Stimulated activated CD8-positive, alpha-beta memory T cell treated with anti-CD3 and anti-CD28 coated beads, Interleukin-15, amount 100 ng/mL, for 1 hour (primary cell): ENCODE results near the gene PNPLA8.
"Not testable (repeated sequence)": the region's sequence is repeated elsewhere in the genome, so short reads cannot be mapped to it uniquely, and the experiment has no call there.

Experiments
- DNase-seq: peaks from one replicate; pipeline ENCODE4 v3.0.0-alpha.2; 2020; ENCODE audit warnings: low read depth

PNPLA8 gene

GRCh38 chr7:108528183-108528712 lies 2.3 kb upstream of the PNPLA8 start:
- no peak for DNase-seq

DNA sequence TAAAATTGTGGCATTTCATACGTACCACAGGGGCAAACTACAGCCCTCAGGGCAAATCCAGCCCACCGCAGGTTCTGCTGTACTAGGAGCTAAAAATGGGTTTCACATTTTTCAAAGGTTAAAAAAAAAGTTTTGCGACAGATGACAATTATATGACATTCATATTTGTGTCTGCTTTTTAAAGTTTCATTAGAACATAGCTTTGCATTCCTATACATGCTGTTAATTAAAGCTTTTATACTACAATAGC lies 758 bp upstream of the PNPLA8 start:
- DNase-seq, result no peak

- DNase-seq, result no peak
Observed at GRCh38 chr7:108525327-108525984, 479 bp downstream of the PNPLA8 start.

GRCh38 chr7:108522780-108523179 lies 3.2 kb downstream of the PNPLA8 start:
- no peak for DNase-seq

DNA sequence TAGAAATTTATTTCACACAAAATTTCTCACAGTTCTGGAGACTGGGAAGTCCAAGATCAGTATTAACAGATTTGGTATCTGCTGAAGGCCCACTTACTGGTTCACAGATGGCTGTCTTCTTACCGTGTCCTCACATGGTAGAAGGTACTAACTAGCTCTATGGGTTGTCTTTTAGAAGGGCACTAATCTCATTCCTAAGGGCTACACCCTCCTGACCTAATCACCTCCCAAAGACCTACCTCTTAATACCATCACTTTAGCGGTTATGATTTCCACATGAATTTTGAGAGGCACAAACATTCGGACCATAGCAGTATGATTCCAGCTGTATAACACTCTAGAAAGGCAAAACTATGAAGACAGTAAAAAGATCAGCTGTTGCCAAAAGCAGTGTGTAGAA lies 8.0 kb downstream of the PNPLA8 start:
- DNase-seq, result no peak

DNA sequence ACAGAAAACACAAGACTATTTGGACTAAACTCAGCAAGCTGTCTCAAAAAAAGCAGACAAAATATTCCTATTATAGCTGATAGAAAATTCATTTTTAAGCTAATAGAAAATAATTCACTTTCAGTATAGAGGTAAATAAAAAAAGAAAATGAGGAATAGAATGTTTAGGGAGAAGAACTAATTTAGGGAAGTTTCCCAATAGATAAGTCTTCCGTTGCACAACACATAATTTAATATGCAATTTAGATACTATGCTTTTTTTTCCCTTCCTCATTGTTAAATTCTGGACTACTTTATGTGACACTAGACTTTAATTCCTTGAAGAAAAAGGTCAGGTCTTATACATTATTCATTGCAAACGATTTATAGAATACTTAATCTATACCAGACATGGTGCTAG lies 10.3 kb downstream of the PNPLA8 start:
- DNase-seq, result no peak

GRCh38 chr7:108515013-108515412 lies 10.9 kb downstream of the PNPLA8 start:
- DNase-seq, result no peak

DNA sequence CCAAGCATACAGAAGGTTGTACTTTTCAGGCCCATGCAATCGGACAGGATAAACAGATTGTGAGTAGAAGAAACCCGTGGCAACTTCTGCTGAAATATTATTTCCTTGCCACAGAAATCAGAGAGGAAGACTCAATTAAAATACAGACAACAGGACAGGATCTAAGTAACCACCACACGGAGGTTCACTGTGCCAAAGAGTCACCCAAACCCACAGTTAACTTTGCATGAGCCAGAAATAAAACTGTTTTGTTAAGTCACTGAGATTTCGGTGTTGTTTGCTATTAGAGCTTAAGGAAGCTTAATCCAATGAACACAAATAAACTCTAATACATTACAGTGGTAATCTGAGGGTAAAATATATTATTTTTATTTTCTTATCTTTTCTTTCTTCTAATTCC lies 14.0 kb downstream of the PNPLA8 start:
- DNase-seq, result no peak

DNA sequence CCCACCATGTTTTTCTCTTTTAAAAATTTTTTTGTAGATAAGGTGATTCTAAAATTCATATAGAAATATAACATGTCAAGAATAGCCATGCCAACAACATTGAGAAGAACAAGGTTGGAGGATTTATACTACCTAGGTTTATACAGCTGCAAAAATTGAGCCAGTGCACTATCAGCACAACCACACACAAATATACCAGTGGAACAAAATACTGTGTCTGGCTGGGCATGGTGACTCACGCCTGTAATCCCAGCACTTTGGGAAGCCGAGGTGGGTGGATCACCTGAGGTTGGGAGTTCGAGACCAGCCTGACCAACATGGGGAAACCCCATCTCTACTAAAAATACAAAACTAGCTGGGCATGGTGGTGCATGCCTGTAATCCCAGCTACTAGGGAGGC lies 21.4 kb downstream of the PNPLA8 start:
- not testable (repeated sequence) for DNase-seq

GRCh38 chr7:108503112-108504026 lies 22.6 kb downstream of the PNPLA8 start:
- DNase-seq, result no peak

DNA sequence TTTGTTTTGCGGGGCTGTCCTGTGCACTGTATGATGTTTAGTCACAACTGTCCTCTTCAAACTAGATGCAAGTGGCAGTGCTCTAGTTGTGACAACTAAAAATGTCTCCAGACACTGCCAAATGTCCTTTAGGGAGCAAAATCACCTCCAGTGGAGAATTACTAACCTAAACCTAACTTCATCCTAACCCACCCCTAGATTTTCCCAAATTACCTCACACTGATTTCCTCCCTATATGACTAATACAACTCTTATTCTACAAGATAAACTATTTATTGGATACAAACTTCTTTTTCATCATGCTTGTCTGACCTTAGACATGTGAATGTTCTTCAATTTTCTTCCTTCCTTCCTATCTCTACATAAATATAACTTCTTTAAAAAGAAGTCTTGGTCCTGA lies 26.4 kb downstream of the PNPLA8 start:
- no peak for DNase-seq

- DNase-seq, result no peak
Observed at GRCh38 chr7:108498481-108498880, 27.5 kb downstream of the PNPLA8 start.

DNA sequence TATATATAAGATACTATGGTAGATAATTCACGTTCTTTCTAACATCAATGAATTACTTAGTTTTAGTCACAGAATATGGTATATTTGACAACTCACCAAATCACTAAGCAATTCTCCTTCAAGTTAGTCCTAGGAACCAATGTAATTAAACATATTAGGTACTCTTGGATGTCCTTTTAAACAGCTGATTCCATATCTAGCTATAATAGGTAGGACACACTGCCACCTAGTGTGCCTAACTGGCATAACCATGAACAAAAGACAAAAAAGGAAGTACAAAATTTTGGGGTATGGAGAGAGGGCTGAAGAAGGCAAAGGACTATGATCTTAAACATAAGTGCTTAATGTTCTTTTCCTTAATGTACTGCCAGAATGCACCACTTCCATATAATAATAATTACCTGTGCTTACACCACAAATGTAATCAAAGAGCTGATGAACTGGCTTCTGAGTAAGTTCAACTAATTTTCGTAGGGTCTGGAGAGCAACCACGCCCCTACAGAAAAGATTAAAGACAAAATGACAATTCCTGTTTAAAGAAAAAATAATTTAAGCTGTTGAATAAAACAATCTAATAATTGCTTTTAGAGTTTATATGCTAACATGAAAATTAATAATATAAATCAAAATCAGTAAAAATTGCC lies 28.7 kb downstream of the PNPLA8 start:
- DNase-seq, result peak; percentile 25

DNA sequence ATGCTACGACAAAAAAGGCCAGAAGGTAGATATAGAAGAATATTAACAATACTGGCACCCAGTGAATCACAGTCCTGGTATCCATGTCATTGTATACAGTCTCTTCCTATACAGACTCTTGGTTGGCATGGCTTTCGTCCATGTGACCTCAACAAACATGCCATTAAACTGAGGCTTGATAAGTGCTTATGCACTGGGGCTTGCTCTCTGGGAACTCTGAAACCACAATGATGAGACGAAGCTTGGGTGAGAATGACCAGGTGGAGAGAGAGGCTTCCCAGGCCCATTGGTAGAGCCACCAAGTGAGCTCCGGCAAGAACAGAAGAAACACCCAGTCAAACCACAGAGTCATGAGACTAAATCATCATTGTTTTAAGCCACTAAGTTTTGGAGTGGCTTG lies 33.2 kb downstream of the PNPLA8 start:
- DNase-seq, result no peak

- no peak for DNase-seq
Observed at GRCh38 chr7:108488768-108489538, 37.0 kb downstream of the PNPLA8 start.

GRCh38 chr7:108487646-108488045 lies 38.3 kb downstream of the PNPLA8 start:
- DNase-seq, result no peak

DNA sequence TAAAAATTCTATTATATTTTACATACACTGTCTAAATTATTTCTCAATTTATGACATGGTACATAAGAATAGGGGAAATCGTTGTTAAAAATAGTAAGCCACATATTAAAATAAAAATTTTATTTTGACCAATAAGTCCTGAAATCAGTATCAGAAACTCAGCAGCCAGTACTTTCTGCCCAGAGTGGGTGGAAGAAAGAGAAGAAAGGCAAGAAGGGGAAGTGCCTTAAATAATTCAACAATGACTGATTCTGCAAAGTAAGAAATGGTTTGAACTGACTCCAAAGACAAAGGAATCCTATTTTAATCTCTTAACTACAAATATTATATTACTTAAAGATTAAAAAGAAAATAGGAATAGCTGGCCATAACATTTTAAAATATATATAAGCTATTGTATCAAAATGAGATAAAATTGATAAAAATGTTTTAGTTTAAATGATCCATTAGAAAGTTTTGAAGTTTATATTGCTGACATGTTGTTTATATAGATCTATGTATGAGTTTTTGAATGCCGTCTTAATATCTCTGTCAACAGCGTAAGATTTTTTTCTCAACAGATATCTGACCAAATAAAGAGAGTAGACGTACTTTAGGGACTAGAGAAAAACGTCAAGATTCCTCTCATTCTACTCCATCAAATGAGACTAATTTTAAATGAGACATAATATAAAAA lies 39.5 kb downstream of the PNPLA8 start:
- DNase-seq, result no peak

GRCh38 chr7:108484137-108484536 lies 41.8 kb downstream of the PNPLA8 start:
- DNase-seq, result no peak

DNA sequence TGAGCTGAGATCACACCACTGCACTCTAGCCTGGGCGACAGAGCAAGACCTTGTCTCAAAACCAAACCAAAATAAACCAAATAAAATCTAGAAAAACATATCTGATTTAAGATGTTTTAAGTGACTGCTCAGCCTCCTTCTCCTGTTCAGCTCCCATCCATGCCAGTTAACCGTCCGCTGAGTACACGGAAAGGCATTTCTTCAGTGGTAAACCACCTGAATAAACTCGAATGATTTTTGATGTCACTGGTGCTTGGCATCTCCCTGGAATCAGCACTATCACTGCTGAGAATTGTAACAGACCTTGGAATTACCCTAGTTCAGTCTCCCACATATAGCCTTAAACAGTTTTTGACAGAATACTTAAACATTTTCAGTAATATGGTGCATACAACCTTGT lies 45.6 kb downstream of the PNPLA8 start:
- no peak for DNase-seq

- DNase-seq, result no peak
Observed at GRCh38 chr7:108479751-108480150, 46.2 kb downstream of the PNPLA8 start.

GRCh38 chr7:108479118-108479517 lies 46.8 kb downstream of the PNPLA8 start:
- no peak for DNase-seq

DNA sequence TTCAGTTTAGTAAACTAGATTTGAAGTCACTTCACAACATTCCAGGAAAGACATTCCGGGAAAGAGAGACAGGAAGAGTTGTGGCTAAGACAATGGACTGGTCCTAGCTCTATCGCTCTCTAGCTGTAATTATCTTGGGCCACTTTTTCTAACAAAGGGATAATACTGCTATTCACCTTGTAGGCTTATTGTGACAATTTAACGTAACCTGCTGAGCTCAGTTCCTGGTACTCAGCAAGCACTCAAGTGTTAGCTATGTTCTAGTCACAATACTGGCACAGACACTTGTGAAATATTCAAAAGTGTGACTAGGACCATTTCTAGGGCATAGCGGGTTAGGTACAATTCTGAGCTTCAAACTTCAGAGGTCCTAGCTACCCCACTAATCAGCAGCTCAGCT lies 57.7 kb downstream of the PNPLA8 start:
- no peak for DNase-seq
